Activated CD4-positive, alpha-beta memory T cell treated with anti-CD3 and anti-CD28 coated beads for 36 hours (primary cell): ENCODE measurements around the gene DAB1. TPM values are rescaled to one million over a fixed set of nuclear protein-coding genes. Genes with fewer than 3 reads are reported as not detected.

Experiments used
- CTCF ChIA-PET: fragments of 350-600 bp; sonication (Branson Sonifier 250); formaldehyde crosslinking; loops from one replicate; lab custom pipeline; 2021; ENCODE audit warnings: antibody characterized with exemption, inconsistent platforms; lab: Charles Lee
- POLR2A ChIA-PET: fragments of 350-600 bp; sonication (Branson Sonifier 250); formaldehyde crosslinking; loops from one replicate; lab custom pipeline; 2021; ENCODE audit warnings: antibody characterized with exemption; lab: Charles Lee
- DNase-seq: peaks from one replicate; pipeline ENCODE4 v3.0.0-alpha.2; 2020
- H3K27ac Mint-ChIP-seq: one replicate; pipeline ENCODE4 v1.8.0; 2021; ENCODE audit warnings: mixed read lengths
- H3K27me3 Mint-ChIP-seq: one replicate; pipeline ENCODE4 v1.8.0; 2021; ENCODE audit warnings: mixed read lengths
- H3K36me3 Mint-ChIP-seq: one replicate; pipeline ENCODE4 v1.8.0; 2021; ENCODE audit warnings: mixed read lengths
- H3K4me1 Mint-ChIP-seq: one replicate; pipeline ENCODE4 v1.8.0; 2021; ENCODE audit warnings: low read depth, mixed read lengths
- H3K4me3 Mint-ChIP-seq: one replicate; pipeline ENCODE4 v1.8.0; 2021; ENCODE audit warnings: mild to moderate bottlenecking, mixed read lengths
- H3K9me3 Mint-ChIP-seq: one replicate; pipeline ENCODE4 v1.8.0; 2021; ENCODE audit warnings: mixed read lengths
- intact Hi-C: fragments of 100-400 bp; cut with micrococcal nuclease; formaldehyde crosslinking; loops from one replicate; pipeline ENCODE4 v1.15.1; 2023
- total RNA-seq, 2 experiments: library from RNA; stranded (reverse); gene quantifications; one replicate each; pipeline ENCODE4 v1.2.3, GENCODE V29; 2021

DAB1 gene
- total RNA-seq, 2 experiments from 2014 or later = 0.24 to 0.46 TPM

DNA sequence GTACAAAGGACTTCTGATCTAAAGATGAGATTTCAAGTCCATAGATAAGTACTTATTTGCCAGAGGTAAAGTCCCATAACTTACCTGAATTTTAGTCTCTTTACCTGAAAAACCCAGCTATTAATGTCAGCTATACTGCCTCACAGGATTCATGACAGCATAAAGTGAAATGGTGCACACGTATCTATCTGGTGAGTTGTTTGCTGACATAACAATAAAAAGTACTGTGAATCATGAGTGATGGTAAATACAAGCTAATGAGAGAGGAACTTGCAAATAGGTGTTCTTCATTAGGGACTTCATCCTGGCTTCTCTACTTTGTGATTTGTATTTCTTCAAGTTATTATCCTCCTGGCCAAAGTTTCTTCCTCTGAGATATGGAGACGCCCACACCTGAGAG, 233.0 kb downstream of the DAB1 start:
- CTCF ChIA-PET = no interaction called here
- Mint-ChIP-seq H3K4me3 (no peak overlapping the region), H3K27ac (no peak overlapping the region), H3K9me3 (no peaks in the 10 kb centered on the region), H3K36me3 (no peaks in the 10 kb centered on the region), H3K4me1 (no peaks in the 10 kb centered on the region), H3K27me3 (peaks cover 2% of the 10 kb centered on the region)
- POLR2A ChIA-PET = no interaction called here
- intact Hi-C loops = no loop called here
- no peak for DNase-seq

DNA sequence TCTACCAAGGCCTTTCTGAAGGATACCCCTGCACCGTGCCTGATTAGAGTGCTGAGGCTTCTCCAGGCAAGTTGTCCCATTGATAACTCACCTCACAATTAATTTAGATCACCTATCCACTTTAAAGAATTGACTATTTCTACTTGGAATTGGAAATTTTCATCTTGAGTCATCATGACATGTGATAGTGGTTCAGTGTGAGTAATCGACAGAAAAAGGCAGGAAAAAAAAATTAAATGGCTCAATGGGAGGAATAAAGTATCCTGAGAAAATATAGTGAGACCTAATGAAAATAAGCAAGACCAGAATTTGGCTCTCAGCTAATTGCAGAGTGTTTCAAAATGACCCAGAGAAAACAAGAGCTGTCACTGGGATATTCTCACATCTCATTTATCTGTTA, 235.7 kb downstream of the DAB1 start:
- no peak for DNase-seq
- ChIA-PET CTCF (no interaction called here), POLR2A (no interaction called here)
- Mint-ChIP-seq H3K4me3 (no peak overlapping the region), H3K9me3 (no peaks in the 10 kb centered on the region), H3K4me1 (no peaks in the 10 kb centered on the region), H3K36me3 (no peaks in the 10 kb centered on the region), H3K27me3 (peaks cover 2% of the 10 kb centered on the region), H3K27ac (no peak overlapping the region)
- intact Hi-C loops = no loop called here

DNA sequence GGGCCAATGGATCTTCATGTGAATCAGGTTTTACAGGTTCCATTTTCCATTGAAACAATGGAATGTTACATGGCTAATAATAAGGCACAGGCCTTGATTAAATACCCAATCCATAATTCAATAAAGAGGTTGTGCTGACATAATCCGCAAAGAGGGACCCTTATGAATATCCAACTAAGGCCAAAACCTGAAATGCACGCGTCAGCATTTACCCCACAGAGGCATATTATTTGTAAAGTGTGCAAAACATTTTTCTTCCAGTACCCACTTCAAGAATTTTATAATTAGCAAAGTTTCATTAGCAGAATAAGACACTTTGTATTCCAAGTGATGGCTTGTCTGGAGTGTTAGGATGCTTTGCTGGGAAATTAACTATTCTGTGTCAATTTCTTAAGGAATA, 237.4 kb downstream of the DAB1 start:
- H3K27ac Mint-ChIP-seq = no peak overlapping the region
- H3K4me3 Mint-ChIP-seq = no peak overlapping the region
- intact Hi-C loops = no loop called here
- POLR2A ChIA-PET = no interaction called here
- H3K36me3 Mint-ChIP-seq = no peaks in the 10 kb centered on the region
- H3K9me3 Mint-ChIP-seq = no peaks in the 10 kb centered on the region
- CTCF ChIA-PET = no interaction called here
- no peaks in the 10 kb centered on the region for H3K4me1 Mint-ChIP-seq
- H3K27me3 Mint-ChIP-seq = peaks cover 2% of the 10 kb centered on the region
- DNase-seq = no peak

DNA sequence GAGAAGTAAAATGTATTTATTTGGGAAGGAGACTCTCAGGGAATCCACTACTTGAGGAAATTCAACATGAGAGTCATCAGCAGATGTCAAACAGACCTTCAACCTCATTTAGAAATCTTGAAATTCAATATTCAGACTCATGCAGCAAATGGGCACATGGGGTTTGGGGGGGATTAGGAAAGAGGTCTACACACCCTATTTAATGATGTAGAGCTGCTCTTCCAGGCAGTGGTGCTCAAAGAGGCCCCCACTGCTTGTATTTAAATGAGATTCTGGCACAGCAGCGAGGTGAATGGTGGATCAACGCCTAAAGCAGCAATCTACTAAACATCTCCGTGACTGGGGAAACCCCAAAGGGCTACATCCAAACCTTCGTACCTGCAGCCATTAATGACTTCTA, 244.9 kb downstream of the DAB1 start:
- H3K27me3 Mint-ChIP-seq = peaks cover 2% of the 10 kb centered on the region
- no peaks in the 10 kb centered on the region for H3K4me1 Mint-ChIP-seq
- ChIA-PET CTCF (no interaction called here), POLR2A (no interaction called here)
- DNase-seq = no peak
- peaks cover 11% of the 10 kb centered on the region for H3K9me3 Mint-ChIP-seq
- H3K4me3 Mint-ChIP-seq = no peak overlapping the region
- H3K36me3 Mint-ChIP-seq = no peaks in the 10 kb centered on the region
- H3K27ac Mint-ChIP-seq = no peak overlapping the region
- intact Hi-C loops = no loop called here

DNA sequence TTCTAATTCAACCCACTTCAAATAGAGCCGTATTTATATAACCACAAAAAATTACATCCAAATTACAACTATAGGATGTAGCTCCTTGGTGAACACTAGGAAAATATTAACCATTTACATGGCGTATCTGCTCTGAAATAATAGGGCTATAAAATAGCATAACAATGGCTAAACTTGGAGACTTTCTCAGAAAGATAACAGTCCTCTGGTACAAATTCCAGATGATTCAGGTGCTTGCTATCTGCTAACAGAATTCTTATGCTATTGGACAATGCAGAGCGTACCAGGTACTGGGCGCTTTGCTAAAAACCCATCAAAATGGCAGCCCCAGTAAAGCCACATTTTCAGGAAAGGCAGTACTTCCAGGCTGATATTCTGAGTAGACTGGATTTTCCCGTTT, 248.4 kb downstream of the DAB1 start:
- Mint-ChIP-seq H3K36me3 (no peaks in the 10 kb centered on the region), H3K9me3 (peaks cover 11% of the 10 kb centered on the region), H3K27ac (no peak overlapping the region), H3K4me3 (no peak overlapping the region), H3K27me3 (peaks cover under 1% of the 10 kb centered on the region), H3K4me1 (no peaks in the 10 kb centered on the region)
- intact Hi-C loops = no loop called here
- no peak for DNase-seq
- CTCF ChIA-PET = interaction anchor here (0.5 kb wide), 1 partner anchor 844 kb away, joined by 3 read pairs; no protein-coding TSS in a partner anchor
- POLR2A ChIA-PET = no interaction called here

DNA sequence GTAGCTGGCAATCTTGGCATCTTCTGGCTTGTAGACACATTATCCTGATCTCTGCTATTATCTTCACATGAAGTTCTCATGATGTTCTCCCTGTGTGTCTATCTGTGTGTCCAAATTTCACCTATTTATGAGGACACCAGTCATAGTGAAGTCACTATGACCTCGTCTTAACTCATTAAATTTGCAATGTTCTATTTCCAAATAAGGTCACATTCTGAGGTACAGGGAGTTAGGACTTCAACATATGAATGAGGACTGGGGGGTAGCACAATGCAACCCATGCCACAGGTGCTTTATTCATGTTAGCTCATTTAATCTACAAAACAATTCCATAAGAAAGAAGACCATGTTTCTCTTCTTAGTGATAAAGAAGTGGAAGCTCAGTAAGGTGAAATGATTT, 251.8 kb downstream of the DAB1 start:
- H3K4me1 Mint-ChIP-seq = peaks cover 4% of the 10 kb centered on the region
- no peaks in the 10 kb centered on the region for H3K36me3 Mint-ChIP-seq

DNA sequence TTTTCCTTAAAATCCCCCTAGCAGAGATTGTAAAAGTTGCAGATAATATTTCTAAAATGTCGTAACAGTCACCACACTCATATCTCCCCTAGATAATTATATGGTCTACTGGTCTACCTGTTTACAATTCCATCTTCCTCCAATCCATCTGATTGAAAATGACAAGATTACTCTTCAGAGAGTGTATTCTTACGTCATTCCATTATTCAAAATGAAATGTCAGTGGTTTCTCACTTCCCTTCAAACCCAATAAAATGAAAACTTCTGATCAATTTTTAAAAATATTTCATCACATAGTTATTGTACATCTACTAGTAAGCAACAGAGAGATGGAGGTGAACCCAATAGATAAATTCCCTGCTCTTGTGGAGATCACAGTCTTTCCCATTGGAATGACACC, 255.9 kb downstream of the DAB1 start:
- ChIA-PET CTCF (no interaction called here), POLR2A (no interaction called here)
- DNase-seq = no peak
- Mint-ChIP-seq H3K9me3 (no peaks in the 10 kb centered on the region), H3K36me3 (no peaks in the 10 kb centered on the region), H3K27me3 (no peaks in the 10 kb centered on the region), H3K27ac (no peak overlapping the region), H3K4me1 (peaks cover 4% of the 10 kb centered on the region), H3K4me3 (no peak overlapping the region)
- intact Hi-C loops = loop anchor here (1.0 kb wide), 1 partner anchor 43 kb away; no protein-coding TSS in a partner anchor

More for the DNA sequence above, 251.8 kb downstream of the DAB1 start:
- H3K4me3 Mint-ChIP-seq = no peak overlapping the region
- ChIA-PET POLR2A (no interaction called here), CTCF (no interaction called here)
- intact Hi-C loops = no loop called here
- peaks cover 5% of the 10 kb centered on the region for H3K9me3 Mint-ChIP-seq
- no peak for DNase-seq
- H3K27me3 Mint-ChIP-seq = no peaks in the 10 kb centered on the region
- no peak overlapping the region for H3K27ac Mint-ChIP-seq

DNA sequence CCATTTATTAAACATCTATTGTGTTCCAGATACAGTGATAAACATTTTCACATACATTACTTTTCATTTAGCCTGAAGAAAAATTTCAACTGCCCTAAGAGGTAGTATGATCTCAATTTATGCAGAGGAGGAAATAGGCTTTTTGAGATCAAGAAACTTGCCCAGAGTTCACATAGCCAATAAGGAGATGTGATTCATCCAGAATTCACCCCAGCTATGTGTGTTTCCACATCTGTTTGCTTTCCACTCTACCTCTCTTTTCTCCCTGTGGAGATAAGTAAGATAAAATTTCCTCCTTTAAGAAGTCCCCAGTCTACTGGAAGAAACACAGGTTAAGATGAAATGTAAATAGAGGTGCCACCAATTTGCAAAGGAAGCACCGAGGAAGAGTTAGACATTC, 258.3 kb downstream of the DAB1 start:
- no peak overlapping the region for H3K4me3 Mint-ChIP-seq
- intact Hi-C loops = no loop called here
- peaks cover 4% of the 10 kb centered on the region for H3K4me1 Mint-ChIP-seq
- DNase-seq = no peak
- no peak overlapping the region for H3K27ac Mint-ChIP-seq
- H3K27me3 Mint-ChIP-seq = no peaks in the 10 kb centered on the region
- H3K36me3 Mint-ChIP-seq = no peaks in the 10 kb centered on the region
- ChIA-PET CTCF (no interaction called here), POLR2A (no interaction called here)
- H3K9me3 Mint-ChIP-seq = no peaks in the 10 kb centered on the region

DNA sequence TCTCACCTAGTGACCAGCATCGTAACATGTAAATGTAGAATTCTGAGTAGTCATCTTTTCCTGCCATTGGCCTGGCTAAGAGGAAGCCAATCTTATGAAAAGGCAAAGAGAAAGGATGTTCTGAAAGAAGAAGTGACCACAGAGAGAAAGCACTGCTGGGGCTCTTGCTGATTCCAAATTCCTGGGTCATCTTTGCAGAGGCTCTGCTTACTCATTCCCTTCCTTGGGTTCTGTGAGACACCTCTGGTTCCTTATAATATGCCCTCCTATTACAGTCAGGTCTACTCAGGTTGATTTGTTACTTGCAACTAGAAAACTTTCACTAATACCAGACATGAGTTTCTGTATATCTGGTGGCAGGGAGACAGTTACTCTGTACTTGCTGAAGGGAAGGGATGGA, 259.3 kb downstream of the DAB1 start:
- POLR2A ChIA-PET = no interaction called here
- intact Hi-C loops = no loop called here

DNA sequence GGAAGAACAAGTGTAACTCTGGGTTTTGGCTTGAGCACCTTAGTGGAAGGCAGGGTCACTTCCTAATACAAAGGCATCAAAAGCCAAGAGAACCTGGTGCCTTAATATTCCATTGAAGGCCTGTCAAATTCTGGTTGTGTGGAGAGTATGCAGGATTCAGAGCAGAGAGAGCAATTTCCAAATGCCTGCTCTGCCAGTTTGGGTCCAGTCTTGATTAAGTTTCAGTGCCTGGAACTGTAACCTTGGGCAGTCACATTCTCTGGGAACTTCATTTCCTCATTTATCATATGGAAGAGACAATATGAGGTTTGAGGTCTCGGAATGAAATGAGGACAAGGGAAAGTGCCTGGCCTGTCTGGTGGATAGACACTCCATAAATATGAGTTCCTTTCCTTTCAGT, 260.1 kb downstream of the DAB1 start:
- Mint-ChIP-seq H3K4me3 (no peak overlapping the region), H3K27me3 (no peaks in the 10 kb centered on the region), H3K27ac (no peak overlapping the region), H3K9me3 (no peaks in the 10 kb centered on the region), H3K4me1 (peaks cover 4% of the 10 kb centered on the region), H3K36me3 (no peaks in the 10 kb centered on the region)
- CTCF ChIA-PET = no interaction called here
- intact Hi-C loops = no loop called here
- no peak for DNase-seq
- POLR2A ChIA-PET = no interaction called here

More for the DNA sequence above, 259.3 kb downstream of the DAB1 start:
- Mint-ChIP-seq H3K4me1 (peaks cover 4% of the 10 kb centered on the region), H3K27me3 (no peaks in the 10 kb centered on the region), H3K9me3 (no peaks in the 10 kb centered on the region), H3K4me3 (no peak overlapping the region), H3K27ac (no peak overlapping the region), H3K36me3 (no peaks in the 10 kb centered on the region)
- DNase-seq = no peak
- CTCF ChIA-PET = interaction anchor here (0.6 kb wide), 1 partner anchor 1489 kb away, joined by 3 read pairs; no protein-coding TSS in a partner anchor

DNA sequence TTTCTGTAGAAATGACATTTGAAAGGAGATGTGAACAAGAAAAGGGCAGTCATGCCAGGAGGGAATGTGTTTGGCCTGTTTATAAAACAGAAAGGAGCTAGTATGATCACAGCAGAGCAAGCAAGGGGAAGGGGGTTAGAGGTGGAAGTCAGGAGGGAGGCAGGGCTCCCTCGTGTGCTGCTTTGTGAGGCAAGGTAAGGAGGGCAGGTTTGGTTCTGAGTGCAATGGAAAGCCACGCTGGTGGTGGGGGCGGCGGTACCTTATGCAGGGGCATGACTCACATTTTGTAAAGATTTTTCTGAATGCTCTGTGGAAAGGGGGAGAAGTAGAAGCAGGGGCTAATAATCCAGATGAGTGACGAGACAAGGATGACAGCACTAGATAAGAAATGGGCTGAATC, 260.5 kb downstream of the DAB1 start:
- POLR2A ChIA-PET = no interaction called here
- Mint-ChIP-seq H3K9me3 (no peaks in the 10 kb centered on the region), H3K4me1 (peaks cover 1% of the 10 kb centered on the region), H3K27me3 (no peaks in the 10 kb centered on the region), H3K27ac (no peak overlapping the region), H3K36me3 (no peaks in the 10 kb centered on the region), H3K4me3 (no peak overlapping the region)
- intact Hi-C loops = no loop called here
- CTCF ChIA-PET = no interaction called here
- peak; percentile 34 for DNase-seq

DNA sequence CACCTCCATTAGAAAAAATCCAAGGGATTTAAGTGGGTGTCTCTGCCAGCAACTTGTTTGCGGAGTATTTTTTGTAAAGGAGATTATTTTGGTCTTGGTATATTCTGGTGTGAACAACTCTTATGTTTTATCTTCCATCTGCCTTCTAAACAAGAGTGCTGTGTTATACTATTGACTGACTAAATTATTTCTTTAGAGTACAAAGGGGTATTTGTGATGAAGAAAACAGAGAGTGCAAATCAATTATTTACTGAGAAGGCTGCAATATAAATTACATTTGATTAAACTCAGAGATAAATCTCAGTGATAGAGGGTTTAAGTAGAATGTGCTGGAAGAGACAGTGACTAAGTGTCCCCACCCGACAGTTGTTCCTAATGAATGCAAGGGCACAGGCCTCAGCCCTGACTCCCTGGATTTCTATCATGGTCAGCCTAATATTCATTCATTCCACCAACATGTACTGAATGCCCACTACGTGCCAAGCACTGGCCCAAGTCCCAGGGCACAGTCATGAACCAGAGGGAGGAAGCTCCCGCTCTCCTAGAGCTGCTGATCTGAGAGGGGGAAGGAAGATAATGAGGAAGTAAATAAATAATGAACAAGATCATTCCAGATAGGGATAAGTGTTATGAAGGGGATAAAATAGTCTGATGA, 261.1 kb downstream of the DAB1 start:
- no peaks in the 10 kb centered on the region for H3K4me1 Mint-ChIP-seq
- no peaks in the 10 kb centered on the region for H3K27me3 Mint-ChIP-seq
- no peaks in the 10 kb centered on the region for H3K36me3 Mint-ChIP-seq
- DNase-seq = no peak
- H3K9me3 Mint-ChIP-seq = no peaks in the 10 kb centered on the region
- intact Hi-C loops = no loop called here
- ChIA-PET POLR2A (no interaction called here), CTCF (no interaction called here)
- no peak overlapping the region for H3K27ac Mint-ChIP-seq
- no peak overlapping the region for H3K4me3 Mint-ChIP-seq

DNA sequence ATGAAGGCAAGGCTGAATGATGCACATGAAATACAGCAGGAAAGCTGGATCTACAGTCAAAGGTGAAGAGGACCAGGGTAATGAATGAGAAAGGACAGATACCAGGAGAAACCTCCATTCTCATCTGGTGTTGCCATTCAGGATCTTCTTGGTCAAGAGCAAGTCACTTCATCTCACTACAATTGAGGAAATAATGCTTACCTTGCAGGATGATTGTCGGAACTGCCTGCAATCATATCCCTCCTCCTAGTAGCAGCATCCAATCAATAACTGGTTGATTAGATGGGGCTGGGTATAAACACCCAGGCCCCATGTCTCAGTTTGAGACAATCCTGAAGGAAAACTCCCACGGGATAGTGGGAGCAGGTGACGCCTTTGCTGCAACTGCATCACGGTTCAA, 263.3 kb downstream of the DAB1 start:
- POLR2A ChIA-PET = no interaction called here
- no peak overlapping the region for H3K27ac Mint-ChIP-seq
- DNase-seq = no peak

More for the DNA sequence above, 263.3 kb downstream of the DAB1 start:
- H3K27me3 Mint-ChIP-seq = no peaks in the 10 kb centered on the region
- CTCF ChIA-PET = no interaction called here
- H3K4me1 Mint-ChIP-seq = no peaks in the 10 kb centered on the region
- no peaks in the 10 kb centered on the region for H3K36me3 Mint-ChIP-seq
- no peaks in the 10 kb centered on the region for H3K9me3 Mint-ChIP-seq
- H3K4me3 Mint-ChIP-seq = no peak overlapping the region
- intact Hi-C loops = no loop called here
